Stimulated activated CD8-positive, alpha-beta memory T cell treated with anti-CD3 and anti-CD28 coated beads, Interleukin-15, amount 100 ng/mL, for 4 hours (primary cell): ENCODE results near the gene NPC1L1.

Experiments used
- DNase-seq, 2 donors: peaks; one replicate each; pipeline ENCODE4 v3.0.0-alpha.2; 2020; ENCODE audit warnings: low read depth in 2 of 2

NPC1L1 gene

DNA sequence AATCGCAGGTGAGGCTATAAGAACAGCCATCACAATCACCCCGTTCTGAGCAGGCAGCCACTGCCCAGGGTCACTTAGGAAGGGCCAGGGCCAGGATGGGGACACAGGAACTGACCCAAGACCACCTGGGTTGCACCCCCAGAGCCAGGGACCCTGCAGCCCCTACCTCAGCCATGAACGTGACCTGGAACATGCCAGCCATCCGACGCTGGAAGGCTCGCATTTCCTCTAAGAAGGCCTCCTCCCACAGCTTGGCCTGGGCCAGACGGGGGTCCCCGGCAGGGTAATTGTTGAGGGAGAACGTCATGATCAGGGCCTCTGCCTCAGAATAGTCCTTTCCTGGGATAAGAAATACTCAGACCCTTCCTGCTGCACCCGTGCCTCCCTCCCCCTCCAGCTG, 5.0 kb downstream of the NPC1L1 start:
- no peak for DNase-seq

DNA sequence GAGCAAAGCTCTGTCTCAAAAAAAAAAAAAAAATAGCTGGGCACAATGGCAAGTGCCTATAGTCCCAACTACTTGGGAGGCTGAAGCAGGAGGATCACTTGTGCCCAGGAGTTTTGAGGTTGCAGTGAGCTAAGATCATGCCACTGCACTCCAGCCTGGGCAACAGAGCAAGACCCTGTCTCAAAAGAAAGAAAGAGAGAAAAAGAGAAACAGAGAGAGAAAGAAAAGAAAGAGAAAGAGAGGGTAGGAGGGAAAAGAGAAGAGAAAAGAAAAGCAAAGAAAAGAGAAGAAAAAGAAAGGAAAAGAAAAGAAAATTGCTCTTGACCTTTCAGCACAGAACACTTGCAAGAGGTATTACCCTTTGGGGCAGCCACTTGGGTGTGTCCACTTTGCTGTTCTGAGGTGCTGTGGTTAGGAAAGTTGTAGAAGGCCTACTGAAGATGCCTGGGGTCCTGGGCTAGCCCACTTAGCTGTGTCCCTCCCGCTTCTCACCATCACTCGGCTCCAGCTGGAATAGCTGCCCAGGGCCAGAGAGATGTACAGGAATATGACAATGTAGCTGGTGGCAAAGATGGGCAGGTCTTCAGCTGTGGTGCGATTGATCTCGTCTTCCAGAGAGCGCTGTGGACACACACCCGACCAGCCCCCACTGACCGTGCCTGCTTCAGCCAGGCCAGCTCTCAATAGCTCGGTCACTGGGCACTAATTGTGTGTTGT, 5.6 kb downstream of the NPC1L1 start:
- DNase-seq, result no peak

DNA sequence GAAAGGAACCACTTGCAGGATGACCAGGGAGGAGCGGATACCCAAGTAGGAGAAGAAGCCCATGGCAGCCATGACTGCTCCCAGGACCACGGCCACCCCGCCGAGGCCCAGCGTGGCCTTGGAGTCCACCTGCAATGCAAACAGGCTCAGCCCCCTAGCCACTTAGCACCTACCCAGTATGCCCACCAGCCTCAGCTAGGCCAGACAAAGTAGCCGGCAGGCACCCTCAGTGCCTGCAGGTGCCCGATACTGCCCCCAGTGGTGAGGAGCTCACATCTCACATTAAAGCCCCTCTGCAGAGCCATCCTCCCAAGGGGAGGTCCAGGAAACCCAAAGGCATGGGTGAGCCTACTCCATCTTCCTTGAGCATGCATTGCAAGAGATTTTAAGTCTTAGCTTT, 6.6 kb downstream of the NPC1L1 start:
- no peak for DNase-seq

DNA sequence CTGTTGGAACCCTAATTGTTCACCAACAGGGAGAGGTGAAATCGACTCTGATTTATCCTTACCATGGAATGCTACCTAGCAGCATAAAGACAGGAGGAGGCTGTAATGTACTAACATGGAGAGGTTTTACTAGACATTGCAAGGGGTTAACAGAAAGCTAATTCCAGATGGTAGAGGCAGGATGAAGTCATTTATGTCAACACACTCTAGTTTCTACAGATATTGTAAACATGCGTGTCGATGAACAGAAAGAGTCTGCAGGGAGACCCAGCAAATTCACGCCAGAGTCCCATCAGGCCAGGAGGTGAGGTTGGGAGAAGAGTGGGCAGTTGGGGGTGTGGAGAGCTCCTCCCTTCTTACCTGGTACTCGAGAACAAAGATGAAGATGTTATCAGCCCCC, 7.0 kb downstream of the NPC1L1 start:
- DNase-seq, result no peak

DNA sequence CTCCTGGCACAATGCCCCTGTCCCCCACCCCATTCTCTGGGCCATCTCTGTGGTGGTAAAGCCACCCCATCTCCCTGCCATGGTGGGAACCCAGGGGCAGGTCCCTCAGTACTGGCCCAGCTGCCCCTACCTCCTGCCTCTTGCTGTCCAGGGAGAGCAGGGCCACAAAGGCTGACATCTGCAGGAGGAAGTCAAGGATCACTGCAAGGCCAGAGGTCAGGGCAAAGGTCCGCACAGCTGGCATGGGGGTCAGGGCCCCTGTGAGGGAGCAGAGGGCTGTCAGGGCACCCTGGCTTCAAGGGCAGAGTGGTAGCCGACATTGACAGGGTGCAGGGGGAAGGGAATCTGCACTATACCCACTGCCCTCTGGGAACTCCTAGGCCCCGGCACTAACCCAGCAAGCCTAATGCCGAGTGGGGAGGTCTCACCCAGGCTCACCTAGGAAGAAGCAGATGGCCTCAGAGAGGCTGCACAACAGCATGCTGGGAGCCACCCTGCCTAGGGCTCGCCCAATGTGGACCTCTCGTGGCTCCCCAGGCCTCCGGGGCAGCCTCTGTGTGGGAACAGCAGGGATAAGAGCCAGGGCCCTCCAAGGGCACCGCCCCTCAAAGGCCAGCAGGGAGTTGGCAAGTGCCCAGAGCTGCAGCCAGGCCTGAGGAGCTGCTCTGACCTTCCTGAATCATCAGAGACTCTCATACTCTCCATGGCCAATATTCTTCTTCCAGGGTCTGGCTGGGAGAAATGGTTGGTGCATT, 7.7 kb downstream of the NPC1L1 start:
- DNase-seq, result no peak

DNA sequence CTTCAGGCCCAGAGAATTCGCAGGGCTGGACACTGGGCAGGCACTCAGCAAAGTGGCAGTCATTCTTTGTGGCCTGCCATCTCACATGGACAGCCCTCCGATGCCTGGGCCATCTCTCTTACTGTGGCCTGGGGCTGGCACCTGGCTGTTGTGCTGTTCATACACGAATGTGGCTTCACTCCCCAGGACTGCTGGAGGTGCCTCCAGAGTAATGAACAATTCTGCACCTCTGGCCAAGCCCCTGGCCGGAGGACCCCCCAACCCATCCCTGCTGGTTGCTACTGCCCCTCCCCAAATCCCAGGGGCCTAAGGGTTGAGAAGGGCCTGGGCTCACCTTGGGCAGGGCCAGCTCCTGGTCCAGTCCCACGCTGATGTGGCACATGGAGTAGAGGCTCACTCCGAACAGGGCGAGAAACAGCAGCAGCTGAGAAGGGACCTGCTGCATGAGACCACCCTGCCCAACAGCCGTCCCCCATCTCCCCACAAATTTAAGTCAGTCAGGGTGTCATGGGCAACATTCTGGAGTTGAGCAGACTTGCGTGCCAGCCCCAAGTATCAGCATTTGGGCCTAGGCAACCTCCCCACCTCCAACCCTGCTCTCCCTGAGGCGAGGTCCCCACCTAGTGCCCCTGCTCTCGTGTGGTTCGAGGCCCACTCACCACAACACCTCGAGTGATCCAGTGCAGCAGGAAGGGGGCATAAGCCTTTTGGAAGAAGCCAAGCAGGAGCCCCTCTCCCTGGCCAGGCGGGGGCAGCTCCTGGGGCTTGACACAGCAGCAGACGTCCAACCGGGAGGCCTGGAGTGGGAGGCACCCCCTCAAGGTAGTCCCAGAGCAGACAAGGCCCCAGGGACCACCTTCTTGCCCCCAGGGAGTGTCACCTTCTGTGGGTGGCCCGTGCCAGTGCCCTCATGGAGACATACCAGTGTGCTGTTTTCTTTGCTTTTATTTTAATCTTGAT, 9.4 kb downstream of the NPC1L1 start:
- no peak for DNase-seq

DNA sequence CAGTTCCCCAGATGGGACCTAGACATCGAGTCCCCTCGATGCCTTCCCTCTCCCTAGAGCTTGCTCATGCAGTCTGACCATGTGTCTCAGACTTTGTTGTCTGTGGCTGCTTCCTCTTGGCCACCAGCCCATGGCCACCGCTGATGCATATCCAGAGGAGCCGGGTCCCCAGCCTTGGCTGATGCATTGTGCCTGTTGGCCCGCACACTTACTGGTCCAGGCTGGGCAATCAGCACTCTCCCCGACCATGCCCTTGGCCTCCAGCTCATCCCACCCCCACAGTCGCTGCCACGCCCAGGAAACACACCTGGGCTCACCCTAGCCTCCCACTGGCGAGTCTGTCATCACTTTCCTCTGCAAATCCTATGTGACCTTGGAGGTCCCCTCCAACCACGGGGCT, 10.1 kb downstream of the NPC1L1 start:
- DNase-seq, result no peak

DNA sequence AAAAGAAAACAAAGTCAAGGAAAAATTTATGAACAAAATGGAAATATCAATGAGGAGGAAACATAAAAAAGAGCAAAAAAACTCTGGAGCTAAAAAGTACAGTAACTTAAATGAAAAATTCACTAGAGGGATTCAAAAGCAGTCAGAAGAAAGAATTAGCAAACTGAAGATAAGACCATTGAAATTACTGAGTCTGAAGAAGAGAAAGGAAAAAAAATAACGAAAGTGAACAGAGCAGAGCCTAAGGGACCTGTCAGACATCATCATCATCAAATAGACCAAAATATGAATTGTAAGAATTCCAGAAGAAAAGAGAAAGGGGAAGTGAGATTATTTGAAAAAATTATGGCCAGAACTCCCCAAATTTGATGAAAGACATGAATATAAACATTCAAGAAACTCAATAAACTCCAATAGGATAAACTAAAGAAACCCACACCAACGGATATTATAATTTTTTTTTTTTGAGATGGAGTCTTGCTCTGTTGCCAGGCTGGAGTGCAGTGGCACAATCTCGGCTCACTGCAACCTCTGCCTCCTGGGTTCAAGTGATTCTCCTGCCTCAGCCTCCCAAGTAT, 16.2 kb downstream of the NPC1L1 start:
- DNase-seq, result no peak

DNA sequence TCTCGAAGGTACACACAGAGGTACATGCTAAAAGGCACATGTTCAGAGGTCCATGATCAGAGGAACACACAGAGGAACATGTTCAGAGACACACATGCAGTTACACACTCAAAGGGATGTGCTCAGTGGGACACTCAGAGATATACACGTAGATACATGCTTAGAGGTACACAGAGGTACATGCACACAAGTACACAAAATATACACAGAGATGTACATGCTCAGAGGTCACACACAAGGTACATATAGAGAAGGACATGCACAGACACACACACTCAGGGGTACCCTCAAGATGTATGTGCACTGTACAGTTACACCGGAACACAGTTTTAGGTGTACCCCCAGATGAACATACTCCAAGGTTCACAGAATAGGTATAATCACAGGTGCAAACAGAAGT, 18.8 kb downstream of the NPC1L1 start:
- DNase-seq, result no peak

DNA sequence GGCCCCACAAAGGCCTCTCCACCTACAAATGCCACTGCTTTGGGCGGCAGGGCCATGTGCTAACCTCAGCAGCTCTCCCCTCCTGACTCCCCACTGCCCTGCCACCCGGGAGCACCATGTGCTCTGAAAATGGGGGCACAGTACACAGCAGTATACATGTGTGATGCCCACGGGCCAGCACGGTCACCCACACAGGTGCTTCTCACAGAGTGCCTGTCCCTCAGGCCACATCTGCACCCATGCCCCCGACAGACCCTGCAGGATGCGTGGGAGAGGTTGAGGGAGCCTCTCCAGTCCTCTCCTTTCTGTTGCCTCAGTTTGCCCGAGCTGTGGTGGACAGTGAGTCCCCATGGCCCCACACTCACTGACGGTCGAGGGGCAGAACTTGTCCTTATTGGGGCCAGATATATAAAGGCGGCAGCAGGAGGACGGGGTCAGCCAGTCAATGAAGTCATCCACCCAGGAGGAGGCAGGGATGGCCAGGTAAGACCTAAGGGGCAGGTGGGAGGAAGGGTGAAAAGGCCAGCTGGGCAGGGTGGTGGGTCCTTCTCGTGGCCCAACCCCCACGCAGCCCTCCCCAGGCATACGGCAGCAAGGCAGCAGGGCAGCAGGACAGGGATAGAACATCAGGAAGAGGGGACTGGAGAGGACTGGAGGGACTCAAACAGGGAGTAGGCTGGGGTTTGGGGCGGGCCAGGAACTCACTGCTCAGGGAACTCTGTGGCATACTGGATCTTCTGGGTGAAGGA, 19.6 kb downstream of the NPC1L1 start:
- DNase-seq, result no peak

DNA sequence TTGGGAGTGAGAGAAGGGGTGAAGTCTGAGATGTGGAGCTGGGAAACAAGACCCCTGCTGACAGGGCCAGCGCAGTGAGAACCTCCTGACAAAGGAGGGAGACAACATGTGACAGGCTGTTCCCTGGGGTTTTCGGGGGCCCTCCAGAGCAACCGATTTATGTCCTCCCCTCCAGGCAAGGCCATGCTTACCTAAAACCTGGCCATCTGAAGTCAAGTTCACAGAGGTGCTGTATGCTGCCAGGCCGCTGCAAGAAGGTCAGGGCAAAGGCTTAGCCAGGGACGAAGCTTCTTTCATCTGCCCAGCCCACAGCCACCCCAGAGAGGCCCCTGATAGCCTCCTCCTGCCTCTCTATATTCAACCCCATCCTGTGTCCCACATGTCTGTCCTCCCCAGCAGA, 20.6 kb downstream of the NPC1L1 start:
- no peak for DNase-seq

DNA sequence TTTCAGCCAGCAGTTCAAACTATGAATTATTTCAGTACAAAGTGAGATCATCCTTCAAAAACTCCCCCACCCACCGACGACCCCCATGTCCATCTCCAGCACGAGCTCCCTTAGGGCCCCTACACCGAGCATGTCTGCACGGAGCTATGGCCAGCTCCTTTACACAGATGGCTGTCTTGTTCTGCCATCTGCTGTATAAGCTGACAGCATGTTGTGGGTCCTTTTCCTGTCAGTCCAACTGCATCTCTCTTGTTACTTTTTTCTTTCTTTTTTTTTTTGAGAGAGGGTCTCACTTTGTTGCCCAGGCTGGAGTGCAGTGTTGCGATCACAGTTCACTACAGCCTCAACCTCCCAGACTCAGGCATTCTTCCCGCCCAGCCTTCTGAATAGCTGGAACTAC, 21.6 kb downstream of the NPC1L1 start:
- no peak for DNase-seq

DNA sequence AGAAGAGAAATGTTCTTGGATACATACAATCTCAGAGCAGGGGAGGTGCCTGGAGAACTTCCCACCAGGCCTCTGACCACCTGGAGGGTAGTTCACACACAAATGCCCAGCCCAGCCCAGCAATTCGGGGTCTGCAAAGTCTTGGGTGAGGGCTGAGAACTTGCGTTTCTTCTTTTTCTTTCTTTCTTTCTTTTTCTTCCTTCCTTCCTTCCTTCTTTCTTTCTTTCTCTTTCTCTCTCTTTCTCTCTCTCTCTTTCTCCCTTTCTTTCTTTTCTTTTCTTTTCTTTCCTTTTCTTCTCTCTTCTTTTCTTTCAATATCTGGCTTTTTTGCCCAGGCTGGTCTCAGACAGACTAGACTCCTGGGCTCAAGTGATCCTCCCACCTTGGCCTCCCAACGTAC, 22.4 kb downstream of the NPC1L1 start:
- DNase-seq, result no peak

DNA sequence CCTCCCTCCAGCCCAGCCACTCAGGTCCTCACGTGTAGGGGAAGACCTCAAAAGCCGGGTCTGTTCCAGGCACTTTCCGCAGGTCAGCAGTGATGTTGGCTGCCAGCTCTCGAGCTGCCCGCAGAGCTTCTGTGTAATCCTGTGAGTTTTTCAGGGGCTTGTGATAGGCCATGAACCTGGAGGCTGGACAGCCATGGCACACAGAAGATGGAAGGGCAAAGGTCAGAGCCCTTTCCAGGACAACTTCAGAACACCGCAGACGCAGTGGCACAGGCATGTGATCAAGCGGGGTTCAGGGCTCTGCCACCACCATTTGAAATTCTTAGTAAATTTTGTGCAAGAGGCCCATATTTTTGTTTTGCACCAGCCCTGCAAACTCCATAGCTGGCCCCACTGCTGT, 24.0 kb downstream of the NPC1L1 start:
- DNase-seq, result no peak

DNA sequence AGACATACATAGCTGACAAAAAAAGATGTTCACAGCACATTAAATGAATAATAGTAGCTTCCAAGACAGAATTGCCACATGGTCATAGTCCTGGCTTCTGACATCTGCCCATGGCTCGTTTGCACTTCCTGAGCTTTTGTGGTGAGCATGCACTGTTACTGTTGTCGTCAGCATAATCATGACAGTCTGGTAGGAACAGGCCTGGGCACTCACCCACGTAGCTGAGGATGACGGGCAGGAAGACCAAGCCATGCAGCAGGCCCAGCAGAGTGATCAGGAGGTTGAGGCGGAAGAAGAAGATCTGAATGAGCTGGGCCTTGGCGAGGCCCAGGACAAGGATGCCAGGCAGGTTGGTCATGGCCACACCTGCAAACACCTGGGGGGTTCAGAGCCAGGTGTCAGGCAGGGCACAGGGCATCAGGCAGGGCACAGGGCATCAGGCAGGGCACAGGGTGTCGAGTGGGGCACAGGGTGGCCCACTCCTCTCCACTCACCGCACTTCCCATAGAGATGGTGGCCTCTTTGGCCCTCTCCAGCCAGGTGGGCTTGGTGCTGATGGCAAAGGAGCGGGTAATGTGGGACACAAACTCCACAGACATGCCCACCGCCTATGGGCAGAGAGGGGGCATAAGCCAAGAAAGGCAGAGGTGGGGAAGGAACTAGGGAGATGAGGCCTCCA, 25.4 kb downstream of the NPC1L1 start:
- no peak for DNase-seq

DNA sequence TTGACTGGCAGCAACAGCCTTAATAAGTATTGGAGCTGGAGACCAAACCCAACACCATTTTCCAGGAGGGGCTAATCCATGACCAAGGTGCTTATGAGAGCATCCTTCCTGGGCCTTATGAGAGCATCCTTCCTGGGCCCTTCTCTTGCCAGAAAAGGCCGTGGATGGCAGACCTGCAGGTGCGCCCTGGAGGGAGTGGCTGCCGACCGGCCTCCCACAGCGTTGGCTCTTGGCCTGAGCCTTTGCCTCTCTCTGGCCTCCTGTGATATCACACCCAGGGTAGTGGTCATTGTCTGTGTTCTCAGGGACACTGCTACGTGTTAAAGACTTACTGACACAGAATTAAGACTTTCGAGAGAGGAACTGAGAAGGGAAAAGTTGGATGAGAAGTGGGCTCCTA, 28.4 kb downstream of the NPC1L1 start:
- DNase-seq, result no peak

DNA sequence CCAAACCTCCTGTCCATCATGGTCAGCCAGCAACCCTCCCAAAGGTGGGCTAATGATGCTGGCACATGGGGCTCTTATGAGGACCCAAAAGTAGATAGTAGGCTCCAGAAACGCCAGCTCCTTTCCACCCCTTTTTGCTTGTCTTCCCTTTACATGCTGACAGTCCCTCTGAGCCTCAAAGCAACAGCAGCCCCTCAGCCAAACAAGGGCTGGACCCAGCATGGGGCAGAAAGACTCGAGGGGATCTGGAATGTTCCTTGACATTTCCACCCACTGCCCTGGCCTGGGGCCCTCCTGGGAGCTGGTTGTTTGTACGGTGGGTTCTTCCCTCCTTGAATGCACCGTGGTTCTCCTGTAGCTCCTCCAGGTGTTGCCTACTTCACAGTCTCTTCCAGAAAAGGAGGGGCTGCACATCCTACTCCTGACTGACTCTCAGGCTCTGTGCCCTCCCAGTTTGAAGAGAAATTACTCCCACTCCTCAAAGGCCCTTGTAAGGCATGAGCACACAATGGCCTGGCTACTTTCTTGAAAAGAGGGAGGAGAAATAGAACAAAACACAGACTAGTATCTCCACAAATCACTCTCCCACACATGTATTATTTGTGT, 29.2 kb downstream of the NPC1L1 start:
- no peak for DNase-seq

DNA sequence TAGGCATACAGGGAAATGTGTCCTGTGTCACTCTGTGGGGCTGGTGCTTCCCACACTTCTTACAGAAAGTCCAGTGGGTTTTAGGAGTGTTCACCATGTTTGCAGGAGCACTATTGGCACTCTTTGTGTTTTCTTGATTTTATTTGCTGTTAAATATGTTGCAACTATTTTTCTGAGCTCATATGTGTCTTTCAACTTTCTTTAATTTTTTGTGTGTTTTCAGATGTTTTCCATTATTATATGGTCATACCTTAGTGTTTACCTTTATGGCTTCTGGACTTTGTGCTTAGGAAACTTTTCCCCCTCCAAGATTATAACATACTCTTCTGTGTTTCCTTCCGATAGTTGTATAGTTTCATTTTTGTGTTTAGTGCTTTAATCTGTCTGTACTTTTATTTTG, 29.9 kb downstream of the NPC1L1 start:
- no peak for DNase-seq

DNA sequence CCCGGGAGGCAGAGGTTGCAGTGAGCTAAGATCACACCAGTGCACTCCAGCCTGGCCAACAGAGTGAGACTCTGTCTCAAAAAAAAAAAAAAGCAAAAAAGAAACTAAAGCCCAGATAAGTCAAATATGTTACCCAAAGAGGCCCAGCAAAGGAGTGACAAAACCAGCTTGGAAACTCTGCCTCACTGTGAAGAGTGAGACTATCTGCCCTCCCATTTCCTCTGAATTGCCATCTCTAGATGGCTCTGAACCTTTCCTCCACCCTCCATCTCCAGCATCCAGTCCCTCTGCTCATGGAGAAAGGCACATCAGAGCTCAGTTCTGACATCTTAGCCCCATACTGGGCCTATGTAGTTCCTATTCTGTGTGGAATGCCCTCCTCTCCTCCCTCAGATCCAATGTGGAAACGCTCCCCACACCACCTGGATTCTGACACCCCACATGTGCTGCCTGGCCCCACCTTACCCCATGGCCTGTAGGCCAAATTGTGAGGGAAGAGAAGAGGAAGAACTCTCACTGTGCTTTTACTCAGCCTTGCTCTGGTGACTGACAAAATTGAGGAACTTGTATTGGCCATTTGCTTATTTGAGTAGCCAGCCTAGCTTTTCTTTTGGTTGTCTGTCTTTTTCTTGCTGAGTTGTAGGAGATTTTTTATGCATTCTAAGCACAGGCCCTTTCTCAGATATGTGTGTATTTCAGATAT, 32.7 kb downstream of the NPC1L1 start:
- DNase-seq, result no peak
